NT2/D1 (cell line): ENCODE data around the gene IL25.

Experiments used
- YY1 ChIP-seq: IDR thresholded peaks from 2 replicates; pipeline ENCODE4 v1.6.1; 2011; ENCODE audit not compliant: insufficient read length, insufficient read depth
- ZNF274 ChIP-seq: IDR thresholded peaks from 2 replicates; pipeline ENCODE4 v1.6.1; 2011; ENCODE audit warnings: mild to moderate bottlenecking, low read depth, low read length

DNA sequence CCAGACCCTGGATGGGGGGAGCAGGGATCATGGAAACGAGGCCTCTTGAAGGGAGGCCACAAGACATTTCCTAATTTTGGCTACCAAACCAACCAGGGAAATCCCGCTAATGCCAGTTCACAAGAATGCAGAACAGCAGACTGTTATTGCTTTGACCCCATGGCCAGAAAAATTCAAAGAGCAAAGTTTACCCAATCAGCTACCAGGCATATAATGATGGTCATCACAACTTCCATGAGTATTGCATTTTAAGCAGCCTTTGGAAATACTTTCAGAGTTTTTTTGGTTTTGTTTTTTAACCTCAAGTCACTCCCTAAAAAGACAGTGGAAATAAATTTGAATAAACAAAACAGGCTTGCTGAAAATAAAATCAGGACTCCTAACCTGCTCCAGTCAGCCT, at the start of gene IL25:
- TF ChIP-seq YY1 = no peak
- no peak for TF ChIP-seq ZNF274
